Measurements from ENCODE around the gene MPEG1.

MPEG1 gene

DNA sequence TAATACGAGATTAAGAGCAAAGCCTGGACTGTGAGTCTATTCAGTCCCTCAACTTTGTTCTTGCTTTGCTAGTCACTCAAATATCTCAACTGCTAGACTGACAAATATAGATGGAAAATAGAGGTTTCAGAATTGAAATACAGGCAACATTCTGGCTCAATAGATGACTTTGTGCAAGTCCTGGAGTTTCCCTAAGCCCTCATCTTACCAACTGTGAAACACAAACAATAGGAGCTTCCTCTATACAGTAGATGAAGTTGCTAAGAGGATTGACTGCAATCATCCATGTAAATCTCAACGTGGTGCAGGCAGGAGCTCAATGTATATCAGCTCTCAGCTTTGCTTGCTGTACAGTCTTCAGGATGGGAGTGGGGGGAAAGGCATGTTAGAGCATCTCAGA is 6.2 kb upstream of the MPEG1 start:
- no peak for DNase-seq (ENCODE audit: low read depth in 1 of 2, low spot score in 1 of 2)

DNA sequence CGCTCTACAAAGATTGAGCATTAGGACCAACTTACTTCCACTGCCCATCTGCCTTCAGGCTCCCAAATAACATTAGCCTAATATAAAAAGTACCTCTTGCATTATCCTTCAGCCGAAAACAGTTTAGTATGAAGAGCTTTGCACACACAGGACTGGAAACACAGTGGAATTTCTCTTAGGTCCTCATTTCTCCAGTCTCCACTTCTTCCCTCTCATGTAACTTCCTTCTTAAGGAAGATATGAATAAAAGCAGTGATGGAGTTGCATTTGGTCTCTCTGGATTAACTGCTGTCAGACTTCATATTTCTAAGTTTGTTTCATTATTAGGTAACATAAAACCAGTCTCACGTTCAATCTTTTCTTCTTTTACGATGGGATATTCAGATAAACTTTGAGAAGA is 5.6 kb upstream of the MPEG1 start:
- DNase-seq (ENCODE audit: low read depth in 1 of 2, low spot score in 1 of 2): no peak

DNA sequence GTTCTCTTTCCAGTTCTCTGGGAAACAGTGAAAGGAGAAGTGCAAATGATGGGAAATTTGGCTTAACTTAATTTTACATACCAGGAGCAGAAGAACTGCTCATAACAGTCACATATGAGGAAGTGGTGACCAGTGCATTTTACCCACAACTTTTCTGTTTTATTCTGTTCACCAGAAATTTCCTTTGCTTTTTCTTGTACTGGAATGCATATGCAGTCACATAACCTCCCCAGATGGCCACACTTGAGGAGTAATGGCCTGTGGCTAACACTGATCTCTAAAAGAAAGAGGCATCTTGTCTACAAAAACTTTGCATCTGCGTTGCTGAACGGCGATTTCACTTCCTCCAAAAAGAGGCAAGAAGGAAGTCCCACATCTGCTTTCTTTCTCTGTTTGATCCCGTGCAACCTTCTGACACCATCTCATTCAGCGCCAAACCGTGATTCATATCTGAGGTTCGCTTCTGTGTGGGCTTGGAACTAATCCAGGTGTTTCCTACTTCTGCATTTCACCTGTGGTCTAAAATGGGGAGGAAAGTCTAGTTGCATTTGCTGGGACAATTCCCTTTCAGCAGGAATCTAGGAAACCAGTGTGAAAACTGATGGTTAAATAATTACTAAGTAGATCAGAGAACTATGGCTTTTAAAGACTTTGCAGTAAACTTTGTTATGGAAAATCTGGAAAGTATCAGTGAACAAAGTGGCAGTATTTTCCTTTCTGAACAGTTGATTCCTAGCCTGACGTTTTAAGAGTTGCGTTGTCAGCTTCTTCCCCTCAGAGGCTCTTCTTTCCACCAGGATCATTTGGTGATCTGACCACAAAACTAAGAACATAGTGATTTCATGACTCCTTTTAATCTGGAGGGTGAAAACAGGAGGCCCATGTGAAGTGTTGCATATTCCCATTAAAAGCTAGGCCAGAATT is 4.2 kb upstream of the MPEG1 start:
- DNase-seq (ENCODE audit: low read depth in 1 of 2, low spot score in 1 of 2): no peak

DNA sequence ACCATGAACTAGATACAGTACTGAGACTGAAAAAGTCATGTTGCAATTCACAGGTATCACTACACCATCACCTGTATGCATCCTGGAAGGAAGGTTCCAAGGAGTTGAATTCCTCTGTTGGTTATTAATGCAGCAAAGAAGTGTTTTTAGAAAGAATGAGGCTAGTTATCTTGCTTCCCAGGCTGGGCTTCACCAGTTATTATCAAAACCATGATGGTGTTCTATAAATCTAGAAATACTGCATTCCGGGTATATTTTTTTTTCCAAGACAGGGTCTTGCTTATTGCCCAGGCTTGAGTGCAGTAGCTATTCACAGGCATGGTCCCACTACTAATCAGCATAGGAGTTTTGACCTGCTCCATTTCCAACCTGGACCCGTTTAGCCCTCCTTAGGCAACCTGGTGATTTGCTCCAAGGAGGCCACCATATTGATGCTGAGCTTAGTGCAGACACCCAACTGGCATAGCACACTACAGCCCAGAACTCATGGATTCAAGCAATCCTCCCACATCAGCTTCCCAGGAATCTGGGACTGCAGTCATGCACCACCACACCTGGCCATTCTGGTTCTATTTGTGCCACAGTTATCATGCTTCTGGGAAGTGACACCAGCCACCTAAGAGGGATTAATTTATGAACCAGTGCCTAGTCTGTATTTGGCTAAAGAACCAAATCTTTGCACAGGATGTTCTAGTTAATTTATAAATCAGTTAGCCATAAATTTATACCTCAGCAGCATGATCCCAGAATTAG is 1.6 kb upstream of the MPEG1 start:
- no peak for DNase-seq (ENCODE audit: low read depth in 1 of 2, low spot score in 1 of 2)

DNA sequence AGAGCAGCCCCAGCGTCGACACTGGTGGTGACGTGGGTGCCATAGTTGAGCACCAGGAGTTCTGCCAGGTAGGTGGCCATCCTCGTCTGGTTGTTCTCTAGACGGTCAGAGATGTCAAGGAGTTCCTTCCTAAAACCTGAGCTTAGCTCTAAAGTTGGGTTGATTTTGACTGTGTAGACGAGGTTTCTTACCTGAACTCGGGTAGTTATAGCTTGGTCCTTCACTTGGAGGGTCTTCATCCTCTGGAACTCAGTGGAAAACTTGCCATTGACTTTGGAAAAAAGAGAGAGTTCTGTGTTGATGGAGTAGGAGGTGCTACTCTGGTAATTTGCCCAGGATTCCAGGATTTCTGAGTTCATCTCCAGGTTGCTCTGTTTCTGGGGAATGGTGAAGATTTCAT is 505 bp downstream of the MPEG1 start:
- no peak for DNase-seq (ENCODE audit: low read depth in 1 of 2, low spot score in 1 of 2)

DNA sequence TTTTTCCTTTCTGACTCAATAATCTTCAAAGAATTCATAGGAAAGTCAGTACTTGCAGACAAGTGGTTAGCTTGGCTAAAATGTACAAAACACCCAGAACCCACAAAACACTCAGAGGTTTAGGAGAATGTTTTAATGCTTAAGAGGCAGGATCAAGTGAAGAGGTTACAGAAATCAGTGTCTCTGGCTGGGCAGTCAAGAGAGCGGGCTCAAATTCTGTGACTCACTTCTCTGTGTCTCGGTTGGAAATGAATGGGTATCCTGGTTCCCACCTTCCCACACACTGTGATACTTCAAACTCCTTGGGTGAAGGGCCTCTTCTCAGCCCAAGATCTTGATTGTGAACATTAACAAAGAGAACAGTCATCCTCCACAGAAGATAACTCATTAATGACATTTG is 3.8 kb downstream of the MPEG1 start:
- DNase-seq (ENCODE audit: low read depth in 1 of 2, low spot score in 1 of 2): peak in 1 of 2 donors; percentile 23

DNA sequence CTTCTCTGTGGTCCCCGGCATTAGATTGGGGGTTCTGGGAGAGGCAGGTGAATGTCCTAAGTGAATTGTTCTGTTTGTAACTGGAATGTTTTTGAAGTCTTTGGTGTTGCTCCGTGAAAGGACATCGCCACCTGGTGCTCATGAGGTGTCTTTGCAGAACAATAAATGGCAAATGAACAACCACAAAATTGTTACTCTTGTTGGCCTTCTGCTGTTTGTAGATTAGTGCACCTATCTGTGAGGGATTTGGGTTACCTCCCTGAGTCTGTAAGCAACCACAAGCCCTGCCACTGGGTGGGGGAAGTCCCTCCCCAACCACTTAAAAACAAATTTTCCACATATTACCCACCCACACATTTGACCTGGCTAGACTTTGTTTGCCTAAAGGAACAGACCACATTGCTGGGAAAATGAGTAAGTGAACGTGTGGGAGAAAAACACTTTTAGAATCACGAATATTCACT is 4.7 kb downstream of the MPEG1 start:
- peak; percentile 11 to 63 for DNase-seq (ENCODE audit: low read depth in 1 of 2, low spot score in 1 of 2)

DNA sequence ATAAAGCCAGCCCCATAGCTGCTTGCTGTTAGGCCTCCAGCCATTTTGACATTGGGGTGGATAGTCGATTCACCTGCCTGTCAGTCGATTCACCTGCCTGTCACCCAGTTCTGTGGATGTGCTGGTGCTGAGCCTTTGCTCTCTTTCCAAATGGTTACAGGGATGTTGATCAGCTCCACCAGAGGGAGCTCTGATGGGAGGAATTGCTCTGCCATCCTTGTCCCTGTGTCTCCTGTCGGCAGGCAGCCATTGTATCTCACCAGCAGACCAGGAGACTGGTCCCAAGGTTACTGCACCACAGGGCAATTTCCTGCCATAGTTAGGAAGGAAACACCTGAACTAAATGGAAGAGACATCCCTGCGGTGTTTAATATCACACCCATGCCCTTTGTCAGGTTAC is 6.1 kb downstream of the MPEG1 start:
- no peak for DNase-seq (ENCODE audit: low read depth in 1 of 2, low spot score in 1 of 2)

DNA sequence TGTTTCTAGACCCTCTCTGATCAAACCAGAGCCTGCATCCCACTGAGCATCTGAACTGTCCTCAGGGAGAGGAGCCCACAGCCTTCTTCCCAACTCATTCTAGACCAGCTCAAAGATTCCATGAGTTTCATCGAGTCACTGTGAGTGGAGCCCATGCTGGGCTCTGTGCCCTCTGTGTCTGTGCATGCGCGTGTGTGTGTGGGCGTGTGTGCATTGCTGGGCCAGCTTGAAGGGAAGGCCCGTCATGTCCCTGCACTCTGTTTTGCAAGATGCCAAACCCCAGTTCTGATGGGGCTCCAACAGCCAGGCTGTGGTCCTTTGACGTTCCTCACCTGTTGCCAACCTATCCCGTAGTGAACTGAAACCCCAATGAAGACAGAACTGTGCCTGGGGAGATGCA is 7.1 kb downstream of the MPEG1 start:
- DNase-seq (ENCODE audit: low read depth in 1 of 2, low spot score in 1 of 2): no peak

DNA sequence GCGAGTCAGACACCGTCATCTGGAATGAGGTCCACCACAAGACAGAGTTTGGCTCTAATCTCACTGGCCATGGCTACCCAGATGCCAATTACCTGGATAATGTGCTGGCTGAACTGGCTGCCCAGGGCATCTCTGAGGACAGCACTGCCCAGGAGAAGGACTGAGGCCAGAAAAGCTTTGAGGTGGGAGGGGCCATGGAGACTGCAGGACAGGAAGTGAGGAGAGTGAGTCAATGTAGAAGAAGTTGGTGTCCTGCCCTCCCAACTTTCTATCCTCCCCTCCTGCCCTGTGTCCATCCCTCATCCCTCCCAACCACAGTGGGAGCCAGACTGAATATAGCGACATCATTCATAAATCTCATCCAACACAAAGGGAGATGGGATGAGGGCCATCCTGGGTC is 8.0 kb downstream of the MPEG1 start:
- DNase-seq (ENCODE audit: low read depth in 1 of 2, low spot score in 1 of 2): no peak

DNA sequence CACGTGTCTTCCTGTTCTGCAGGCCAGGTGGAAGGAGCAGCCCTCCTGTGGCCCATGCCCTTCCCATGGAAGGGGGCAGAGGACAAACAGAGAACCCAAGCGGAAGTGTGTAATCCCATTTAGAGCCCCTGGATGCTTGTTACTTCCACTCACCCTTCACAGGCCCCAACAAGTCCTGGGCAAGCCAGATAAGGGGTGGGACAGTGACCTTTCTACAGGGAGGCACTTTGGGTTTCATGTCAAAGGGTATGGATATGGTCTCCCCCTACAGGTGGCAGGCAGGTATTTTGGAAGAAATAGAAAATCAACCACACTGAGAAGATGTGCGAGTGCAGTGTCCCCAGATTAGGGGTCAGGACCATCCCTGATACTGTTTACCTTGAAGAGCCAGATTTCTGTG is 11.4 kb downstream of the MPEG1 start:
- DNase-seq (ENCODE audit: low read depth in 1 of 2, low spot score in 1 of 2): no peak

DNA sequence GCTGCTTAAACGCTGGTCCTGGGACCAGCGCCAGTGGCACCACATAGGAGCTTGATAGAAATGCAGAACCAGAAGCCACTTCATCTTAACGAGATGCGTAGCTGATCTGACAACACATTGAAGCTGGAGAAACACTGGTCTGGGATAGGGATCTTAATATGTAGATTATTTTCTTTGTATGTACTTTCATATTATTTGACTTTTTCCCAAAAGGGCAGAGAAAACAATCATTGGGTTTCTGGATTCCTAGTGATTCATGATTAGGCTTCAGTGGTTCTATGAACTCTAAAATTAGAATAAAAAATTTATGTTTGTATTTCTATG is 12.3 kb downstream of the MPEG1 start:
- no peak for DNase-seq (ENCODE audit: low read depth in 1 of 2, low spot score in 1 of 2)

DNA sequence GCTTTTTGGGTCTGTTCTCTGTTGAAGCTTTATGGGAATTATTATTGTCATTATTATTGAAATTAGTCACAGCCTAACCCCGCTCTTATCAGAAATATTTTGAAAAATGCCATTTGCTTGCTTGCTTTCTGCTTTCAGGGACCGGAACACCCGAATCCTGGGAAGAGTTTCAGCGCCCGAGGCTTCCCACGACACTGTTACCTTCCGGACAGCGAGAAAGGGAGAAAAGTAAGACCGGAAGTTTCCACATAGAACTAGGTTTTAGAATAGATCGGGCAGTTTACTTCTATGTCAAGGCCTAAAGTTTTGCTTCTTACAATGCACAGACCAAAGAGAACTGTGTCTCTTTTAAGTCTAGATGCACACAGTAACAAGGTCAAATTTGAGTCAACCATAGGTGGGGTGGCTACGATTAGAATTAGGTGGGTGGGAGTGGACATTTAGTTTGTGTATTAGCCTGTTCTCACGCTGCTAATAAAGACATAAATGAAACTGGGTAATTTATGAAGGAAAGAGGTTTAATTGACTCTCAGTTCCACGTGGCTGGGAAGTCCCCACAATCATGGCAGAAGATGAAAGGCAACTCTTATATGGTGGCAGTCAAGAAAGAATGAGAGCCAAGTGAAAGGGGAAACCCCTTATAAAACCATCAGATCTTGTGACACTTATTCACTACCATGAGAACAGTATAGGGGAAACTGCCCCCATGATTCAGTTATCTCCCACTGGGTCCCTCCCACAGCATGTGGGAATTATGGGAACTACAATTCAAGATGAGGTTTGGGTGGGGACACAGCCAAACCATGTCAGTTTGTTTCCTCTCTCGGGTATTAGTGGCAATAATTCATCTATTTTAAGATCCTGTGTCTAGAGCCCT is 12.9 kb downstream of the MPEG1 start:
- DNase-seq (ENCODE audit: low read depth in 1 of 2, low spot score in 1 of 2): peak in 1 of 2 donors; percentile 40

DNA sequence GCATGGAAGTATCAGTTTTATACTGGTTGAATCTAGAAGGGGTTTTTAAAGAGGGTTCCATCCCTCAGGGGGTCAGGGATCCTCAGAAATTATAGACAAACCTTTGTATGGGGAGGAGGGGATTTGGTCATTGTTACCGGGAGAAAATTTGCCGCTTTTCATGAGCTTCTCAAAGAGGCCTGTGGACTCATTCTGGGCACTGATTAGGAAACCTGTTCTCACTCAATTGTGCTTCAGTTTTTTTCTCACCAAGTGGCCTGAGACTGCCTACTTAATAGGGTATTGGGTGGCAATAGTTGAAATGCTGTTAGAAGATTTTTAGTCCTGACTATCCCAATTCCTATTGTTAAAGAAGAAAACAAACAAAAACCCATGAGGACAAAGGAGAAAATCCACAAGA is 14.0 kb downstream of the MPEG1 start:
- DNase-seq (ENCODE audit: low read depth in 1 of 2, low spot score in 1 of 2): no peak

DNA sequence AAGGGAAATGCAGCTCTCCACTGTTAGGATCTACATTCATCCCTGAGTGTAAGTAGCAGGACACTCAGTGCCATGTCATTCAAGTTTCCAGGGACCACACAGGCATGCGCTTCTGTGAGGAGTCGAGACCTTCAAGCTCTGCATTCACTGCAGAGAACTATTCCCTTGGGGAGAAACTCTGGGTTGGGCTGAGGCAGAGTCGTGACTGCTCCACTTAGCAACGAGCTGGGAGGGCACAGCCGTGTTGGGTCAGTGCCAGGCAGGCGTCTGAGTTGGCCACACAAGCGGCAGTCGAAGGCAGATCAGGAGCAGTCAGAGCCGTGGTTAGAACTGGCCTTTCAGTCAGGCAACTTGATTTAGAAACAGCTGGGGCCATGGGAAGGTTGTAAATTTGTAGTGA is 14.7 kb downstream of the MPEG1 start:
- no peak for DNase-seq (ENCODE audit: low read depth in 1 of 2, low spot score in 1 of 2)

DNA sequence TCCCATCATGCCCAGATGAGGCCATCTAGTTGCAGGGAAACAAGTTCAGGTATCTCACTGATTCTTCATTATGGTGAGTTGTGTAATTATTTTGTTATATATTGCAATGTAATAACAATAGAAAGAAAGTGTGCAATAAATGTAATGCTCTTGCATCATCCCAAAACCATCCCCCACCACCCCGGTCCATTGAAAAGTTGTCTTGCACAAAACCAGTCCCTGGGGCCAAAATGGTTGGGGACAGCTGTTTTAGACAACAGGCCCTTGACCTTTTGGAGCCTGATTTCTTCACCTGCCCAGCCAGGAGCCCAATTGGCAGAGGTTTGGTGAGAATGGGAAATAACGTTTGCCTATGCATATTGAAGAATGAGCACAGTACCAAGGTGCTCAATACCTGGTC is 15.9 kb downstream of the MPEG1 start:
- DNase-seq (ENCODE audit: low read depth in 1 of 2, low spot score in 1 of 2): no peak

DNA sequence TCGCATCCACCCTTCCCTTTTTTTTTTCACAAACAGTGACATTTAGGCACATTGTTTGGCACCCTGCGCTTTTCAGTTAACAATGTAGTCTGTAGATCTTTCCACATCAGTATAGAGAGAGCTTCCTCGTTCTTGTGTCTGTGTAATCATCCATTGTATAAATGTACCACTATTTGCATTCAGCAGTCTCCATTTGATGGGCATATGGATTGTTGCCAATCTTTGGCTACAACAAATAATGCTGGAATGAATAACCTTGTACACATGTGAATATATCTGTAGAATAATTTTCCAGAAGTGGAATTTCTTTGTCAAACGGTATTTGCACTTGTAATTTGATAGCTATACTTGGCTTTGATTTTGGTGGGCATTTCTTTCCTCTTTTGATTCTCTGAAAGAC is 17.1 kb downstream of the MPEG1 start:
- no peak for DNase-seq (ENCODE audit: low read depth in 1 of 2, low spot score in 1 of 2)

DNA sequence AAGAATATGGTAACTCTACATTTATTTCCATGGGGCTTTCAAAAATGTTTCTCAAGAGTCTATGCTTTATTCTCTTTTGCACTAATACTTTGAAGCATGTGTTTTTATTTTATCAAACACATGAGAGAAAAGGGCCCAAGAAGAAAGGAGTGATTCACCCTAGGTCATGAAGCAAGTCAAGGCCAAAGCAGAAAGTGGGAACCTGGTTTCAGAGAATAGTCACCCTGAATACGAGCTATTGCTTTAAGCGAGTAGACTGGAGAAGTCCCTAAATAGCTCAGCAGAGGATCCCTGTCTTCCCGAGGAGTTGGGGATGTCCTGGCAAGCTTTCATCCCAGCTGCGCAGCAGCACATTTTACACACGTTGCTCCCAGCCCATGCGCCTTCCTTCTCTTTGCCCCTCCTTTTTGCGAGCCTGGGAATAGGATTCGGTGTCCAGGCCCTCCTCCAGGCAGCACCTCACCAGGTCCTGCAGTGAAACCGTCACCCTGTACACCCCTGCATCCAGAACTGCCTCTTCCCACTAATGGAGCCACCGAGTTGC is 19.1 kb downstream of the MPEG1 start:
- DNase-seq (ENCODE audit: low read depth in 1 of 2, low spot score in 1 of 2): no peak

DNA sequence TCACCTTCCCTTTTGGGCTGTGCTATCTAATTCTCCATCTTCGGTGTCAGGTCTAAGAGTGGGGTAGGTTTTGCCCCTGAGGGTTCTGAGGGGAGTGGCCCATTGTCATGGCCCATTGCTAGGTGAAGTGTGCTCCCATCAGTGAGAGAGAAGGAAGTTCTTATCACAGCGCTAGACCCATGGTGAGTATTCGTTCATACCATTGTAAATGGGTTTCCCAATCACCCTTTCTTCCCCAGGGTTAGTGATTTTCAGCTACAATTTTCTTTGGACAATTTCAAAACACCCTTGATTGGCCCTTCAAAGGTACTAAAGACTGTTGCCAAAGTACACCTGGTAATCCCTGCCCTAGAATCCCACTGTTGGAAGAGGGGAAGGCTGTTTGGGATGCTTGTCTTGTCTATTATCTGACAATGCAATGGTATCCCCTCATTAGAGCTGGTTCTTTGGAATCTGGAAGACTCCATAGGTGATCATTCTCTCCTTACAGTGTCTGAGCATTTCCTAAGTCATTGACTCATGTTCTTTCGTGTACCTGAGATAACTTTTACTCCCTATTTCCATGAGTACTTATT is 20.2 kb downstream of the MPEG1 start:
- DNase-seq (ENCODE audit: low read depth in 1 of 2, low spot score in 1 of 2): no peak

DNA sequence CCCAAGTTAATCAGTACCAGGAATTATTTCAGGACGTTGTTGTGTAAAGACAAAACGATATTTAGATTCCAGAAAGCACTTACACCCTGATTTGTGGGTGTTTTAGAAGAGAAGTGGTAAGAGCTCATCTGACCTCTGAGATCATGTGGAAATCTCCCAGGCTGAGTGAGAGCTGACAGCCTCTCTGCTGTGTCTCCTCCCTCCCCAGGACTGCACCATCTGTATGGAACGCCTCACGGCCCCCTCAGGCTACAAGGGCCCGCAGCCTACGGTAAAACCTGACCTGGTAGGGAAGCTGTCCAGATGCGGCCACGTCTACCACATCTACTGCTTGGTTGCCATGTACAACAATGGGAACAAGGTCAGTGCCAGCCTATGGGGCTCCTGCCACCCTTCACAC is 20.8 kb downstream of the MPEG1 start:
- DNase-seq (ENCODE audit: low read depth in 1 of 2, low spot score in 1 of 2): no peak

DNA sequence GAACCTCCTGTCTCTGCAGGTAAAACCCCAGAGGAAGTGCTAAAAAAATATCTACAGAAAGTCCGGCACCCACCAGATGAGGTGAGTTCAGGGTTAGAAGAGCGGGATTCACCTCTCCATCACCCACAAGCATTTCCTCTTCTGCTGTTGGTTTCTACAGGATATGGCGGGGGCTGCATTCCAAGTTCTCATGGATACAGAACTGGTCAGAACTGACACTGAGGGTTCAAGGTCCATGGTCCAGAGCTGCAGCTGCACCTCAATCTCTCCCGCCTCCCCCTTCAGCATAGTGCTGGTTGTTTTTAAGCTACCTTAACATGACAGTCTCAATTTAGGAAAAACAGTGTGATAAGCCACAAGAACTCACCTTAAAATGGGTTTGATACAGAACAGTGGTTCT is 21.6 kb downstream of the MPEG1 start:
- no peak for DNase-seq (ENCODE audit: low read depth in 1 of 2, low spot score in 1 of 2)

Measured in activated CD4-positive, alpha-beta T cell treated with anti-CD3 and anti-CD28 coated beads, Interleukin-2, amount 50 U/mL, for 24 hours (primary cell).